Stimulated activated CD4-positive, alpha-beta T cell treated with anti-CD3 and anti-CD28 coated beads, Interleukin-12 subunit alpha, Interleukin-12 subunit beta, amount 100 ng/mL, for 4 hours (primary cell): ENCODE results near the gene SPEF1.

Source experiments
- DNase-seq: peaks from one replicate; pipeline ENCODE4 v3.0.0-alpha.2; 2020

Gene SPEF1

GRCh38 chr20:3728354-3728753 is 52.9 kb downstream of the SPEF1 start:
- no peak for DNase-seq
